Endometrial microvascular endothelial cells (primary cell): Measurements from ENCODE around the gene HCRTR1. TPM values are rescaled to one million over a fixed set of nuclear protein-coding genes. Genes with fewer than 3 reads are reported as not detected.

Source experiments
- in situ Hi-C: cut with HindIII; loops from 2 replicates; pipeline ENCODE4 v1.10.0; 2017; ENCODE audit warnings: low sequenced_read_pairs, low pct_unique_long_range_greater_than_20kb; ENCODE audit errors: inconsistent ontology term
- total RNA-seq: library from RNA; depleted of rRNA; stranded (reverse); fragments of >200 nt; gene quantifications from one replicate; pipeline ENCODE4 v1.2.3, GENCODE V29; 2015; ENCODE audit errors: inconsistent ontology term

Gene HCRTR1
- total RNA-seq, 1 donor from 2014 or later = not detected

DNA sequence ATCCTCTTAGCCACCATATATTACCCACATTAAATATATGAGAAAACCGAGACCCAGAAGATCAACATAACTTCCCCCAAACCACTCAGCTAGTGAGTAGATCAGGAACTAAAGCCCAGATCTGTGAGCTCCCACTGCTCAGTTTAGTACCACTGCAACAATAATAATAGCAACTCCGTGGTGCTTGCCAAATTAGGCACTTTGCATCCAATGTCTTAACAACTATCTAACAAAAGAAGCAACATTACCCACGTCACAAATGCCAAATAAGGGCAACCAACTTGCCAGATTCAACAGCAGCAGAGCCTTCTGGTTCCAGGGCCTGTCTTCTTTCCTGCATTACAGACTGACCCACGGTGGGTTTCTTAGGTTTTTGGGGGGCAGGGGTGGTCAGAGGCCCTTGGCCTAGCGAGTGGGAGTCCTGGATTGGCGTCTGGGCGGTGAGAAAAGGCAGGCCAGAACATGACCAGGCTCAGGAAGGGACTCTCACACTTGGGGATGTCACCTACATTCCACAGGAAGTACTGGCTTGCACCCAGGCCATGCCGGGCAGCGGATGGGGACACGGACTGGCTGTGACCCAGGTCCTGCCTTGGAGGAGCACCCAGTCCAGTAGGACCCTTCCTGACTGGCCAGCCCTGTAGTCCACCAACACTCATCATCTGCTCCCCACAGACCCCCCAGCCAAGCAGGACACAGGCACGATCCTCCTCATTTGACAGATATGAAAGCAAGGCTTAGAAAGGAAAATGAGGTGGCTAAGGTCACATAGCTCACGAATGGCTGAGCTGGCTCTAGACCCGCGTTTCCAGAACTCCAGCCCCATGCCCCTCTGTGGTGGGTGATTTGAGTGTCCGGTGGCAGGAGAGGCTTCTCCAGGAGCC lies 4.6 kb downstream of the HCRTR1 start:
- in situ Hi-C loops = no loop called here

DNA sequence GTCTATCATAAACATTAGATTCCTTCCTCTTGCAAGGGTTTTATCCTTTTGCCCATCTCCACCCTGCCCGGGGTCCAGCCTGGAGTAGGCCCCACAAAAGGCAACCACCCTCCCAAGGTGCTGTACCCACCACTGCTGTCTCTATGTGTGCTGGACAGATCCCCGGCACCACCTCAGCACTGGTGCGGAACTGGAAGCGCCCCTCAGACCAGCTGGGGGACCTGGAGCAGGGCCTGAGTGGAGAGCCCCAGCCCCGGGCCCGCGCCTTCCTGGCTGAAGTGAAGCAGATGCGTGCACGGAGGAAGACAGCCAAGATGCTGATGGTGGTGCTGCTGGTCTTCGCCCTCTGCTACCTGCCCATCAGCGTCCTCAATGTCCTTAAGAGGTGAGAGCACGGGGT lies 5.9 kb downstream of the HCRTR1 start:
- in situ Hi-C loops = no loop called here

DNA sequence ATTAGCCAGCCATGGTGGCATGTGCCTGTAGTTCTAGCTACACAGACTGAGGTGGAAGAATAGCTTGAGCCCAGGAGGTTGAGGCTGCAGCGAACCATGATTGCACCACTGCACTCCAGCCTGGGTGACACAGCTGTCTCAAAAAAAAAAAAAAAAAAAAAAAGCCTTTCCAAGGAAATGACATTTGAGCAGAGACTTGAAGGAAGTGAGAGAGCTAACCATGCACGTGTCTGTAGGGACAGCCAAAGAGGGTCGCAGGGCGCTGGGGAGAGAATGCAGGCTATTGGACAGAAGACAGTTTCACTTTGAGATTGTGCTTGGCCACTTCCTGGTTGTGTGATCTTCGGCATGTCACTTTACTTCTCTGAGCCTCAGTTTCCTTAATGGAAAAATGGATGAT lies 6.8 kb downstream of the HCRTR1 start:
- in situ Hi-C loops = no loop called here

DNA sequence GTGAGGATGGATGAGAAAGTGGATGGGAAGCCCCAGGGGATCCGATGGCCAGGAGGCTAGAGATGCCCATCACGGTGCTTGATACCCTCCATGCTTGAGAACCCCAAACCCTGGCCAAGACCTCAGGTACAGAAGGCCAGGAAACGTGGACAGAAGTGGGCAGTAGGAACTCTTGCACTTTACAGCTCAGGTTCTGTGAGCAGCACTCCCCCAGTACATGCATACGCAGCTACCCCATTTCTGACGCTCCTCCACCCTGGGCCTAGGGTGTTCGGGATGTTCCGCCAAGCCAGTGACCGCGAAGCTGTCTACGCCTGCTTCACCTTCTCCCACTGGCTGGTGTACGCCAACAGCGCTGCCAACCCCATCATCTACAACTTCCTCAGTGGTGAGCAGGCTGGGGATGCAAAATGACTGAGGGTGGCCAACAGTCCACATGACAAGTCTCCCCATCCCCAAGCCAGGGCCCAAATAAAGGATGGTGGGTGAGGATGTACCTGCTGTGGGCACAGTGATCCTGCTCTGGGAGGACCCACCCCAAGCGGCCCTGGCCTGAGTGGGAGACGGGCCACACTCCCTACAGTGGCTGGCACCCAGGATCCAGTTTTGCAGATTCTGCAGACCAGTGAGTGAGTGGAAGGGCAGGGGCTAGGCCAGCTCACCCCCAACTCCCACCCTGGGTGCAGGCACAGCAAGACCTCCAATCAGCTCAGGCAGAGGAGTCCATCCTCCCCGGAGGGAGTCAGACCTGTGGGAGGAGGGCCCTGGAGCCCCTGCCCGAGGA lies 7.4 kb downstream of the HCRTR1 start:
- in situ Hi-C loops = no loop called here

DNA sequence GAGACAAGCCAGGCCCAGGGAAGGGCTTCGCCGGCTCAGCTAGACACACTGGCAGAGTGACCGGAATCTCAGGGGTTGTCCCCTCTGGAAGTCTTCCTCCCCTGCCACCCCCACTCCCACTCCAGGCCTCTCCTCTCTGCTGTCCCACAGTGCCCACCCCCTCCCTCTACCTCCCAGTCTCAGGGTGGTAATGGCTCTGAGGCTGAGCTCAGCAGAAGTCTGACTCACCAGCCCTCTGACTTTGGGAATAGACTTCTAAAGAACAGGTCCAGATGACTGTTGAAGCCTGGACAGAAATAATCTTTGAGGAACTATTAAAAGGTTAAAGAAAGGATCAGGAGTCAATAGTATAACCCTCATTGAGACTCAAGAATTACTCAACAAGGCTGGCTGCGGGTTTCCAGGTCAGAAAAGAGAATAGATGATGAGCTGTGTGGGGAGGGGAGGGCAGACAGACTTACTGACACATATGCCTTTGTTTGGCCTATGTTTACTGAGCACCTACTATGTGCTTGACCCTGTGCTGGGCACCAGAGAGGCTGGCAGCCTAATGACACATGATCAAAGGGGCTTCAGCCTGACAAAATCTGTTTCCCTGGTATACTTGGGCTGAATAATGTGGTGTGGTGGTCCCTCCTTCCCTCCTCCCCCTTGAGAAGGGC lies 8.2 kb downstream of the HCRTR1 start:
- in situ Hi-C loops = no loop called here

DNA sequence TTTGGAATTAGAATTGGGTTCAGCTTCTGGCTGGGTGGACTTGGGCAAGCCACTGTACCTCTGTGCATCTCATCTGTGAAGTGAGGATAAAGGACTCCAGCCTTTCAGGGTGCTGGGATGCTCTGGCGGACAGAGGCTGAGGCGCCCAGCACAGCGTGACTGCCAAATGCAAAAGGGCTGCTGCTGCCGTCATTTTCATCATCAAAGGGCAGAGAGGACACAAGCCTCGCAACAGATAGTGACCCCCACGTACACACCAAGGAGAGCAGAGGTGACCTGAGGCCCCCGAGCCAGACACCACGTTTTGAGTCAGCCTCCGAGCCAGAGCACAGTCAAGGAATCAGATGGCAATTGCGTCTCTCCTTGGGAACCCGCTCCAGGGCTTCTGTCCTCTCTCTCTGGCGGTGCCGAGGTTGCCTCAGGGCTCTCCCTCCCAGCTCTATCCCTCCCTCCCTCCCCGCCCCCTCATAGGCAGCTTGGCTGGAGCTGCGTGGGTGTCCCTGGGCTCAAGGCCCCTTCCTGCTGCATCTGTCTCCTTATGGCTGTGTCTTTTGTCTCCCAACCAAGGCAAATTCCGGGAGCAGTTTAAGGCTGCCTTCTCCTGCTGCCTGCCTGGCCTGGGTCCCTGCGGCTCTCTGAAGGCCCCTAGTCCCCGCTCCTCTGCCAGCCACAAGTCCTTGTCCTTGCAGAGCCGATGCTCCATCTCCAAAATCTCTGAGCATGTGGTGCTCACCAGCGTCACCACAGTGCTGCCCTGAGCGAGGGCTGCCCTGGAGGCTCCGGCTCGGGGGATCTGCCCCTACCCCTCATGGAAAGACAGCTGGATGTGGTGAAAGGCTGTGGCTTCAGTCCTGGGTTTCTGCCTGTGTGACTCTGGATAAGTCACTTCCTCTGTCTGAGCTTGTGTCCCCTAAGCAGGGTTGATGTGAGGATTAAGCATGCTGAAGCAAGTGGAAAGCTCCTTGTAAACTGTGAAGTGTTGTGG lies 9.0 kb downstream of the HCRTR1 start:
- in situ Hi-C loops = no loop called here

DNA sequence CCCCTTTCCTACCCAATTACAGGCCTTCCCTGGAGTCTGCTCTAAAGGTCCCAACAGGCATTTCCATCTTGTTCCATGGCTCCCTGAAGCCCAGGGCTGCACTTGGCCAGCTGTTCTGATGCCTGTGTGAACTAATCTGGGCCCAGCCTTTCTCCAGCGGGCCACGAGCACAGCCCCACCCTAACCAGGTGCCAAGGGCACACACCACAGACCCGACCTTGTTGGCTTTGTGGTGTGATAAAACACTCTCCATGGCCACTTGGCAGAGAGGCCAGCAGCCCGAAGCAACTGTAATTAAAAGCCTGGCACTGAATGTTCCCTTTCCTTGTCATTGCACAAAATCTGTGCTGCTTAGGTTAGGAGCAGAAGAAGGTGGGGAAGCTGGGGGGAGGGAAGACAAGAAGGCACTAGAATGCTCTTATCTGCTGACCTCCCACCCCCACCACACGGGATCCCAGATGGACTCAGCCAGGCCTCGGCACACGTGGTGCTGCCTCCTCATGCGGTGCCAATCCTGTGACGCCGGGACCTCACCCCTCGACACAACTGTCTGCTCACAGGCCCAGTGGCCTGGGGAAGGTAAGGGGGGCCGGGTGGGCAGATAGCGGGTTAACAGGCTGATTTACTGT lies 9.9 kb downstream of the HCRTR1 start:
- in situ Hi-C loops = no loop called here

DNA sequence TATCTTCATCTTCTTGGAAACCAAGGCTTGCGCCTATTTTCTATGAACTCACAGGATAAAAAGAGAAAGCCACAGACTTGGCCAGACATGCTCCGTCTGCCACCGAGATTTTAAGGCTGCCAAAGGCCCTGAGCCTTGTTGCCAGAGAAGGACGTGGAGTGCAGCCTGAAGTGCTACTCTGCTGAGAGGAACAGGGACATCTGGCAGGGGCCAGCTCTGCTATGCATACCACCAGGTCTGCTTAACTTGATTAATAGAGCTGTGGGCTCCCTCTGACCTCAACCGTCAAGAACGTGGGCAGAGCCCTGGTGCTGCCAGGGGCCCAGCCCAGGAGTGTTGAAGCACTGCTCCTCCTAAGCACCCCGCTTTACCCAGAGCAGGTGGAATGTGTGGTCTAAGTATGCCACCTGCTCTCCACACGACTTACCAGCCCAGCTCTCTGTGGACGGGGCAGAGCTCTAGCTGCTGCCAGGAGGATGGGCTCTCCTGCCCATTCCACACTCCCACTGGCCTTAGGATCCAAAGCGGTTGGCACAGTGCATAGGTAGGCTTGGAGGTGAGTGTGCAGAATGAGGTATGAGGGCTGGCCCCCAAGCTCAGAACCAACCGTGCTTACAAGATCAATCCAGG lies 10.6 kb downstream of the HCRTR1 start:
- in situ Hi-C loops = no loop called here

DNA sequence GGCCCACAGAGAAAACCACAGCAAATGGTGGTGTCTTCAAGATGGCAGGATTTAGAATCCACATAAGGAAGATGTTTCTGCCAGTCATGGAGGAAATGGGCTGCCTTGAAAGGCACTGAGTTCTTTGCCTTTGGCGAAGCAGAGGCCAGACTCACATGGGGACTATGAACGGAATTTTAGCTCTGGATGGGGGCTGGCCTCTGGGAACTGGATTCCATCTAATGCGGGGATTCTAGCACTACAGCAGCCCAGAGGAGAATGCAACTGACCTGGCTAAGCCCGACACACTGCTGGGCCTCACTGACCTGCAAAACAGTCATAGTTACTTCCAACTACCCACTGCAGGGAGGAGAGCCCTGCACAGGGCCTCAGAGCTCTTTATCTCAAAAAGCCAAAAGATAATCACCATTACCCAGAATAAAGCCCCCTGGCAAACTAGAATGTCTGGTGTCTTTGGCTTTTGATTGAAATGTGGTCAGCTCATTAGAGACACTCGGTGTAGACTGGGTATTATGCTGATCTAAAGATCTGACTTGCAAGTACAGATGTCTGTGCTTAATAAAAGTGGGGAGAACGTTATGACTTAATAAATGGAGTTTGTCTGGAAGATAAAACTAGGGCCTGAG lies 11.6 kb downstream of the HCRTR1 start:
- in situ Hi-C loops = no loop called here

DNA sequence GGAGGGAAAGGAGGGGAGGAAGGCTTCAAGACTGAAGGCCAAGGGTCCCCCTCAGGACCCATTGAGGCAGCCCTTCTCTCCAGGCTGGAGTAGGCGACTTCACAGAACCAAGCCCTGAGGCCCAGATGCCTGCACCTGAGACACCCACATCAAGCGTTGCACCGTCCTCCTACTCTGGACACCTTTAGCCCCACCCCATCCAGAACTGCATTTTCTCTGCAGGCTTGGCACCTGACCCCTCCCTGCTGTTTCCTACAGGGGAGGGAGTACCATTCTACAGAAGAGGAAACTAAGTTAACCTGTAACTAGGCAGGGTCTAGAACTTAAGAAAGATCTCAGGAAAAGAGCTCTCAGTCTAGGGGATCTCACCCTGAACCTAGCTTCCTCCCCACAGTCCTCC lies 15.2 kb downstream of the HCRTR1 start:
- in situ Hi-C loops = no loop called here

DNA sequence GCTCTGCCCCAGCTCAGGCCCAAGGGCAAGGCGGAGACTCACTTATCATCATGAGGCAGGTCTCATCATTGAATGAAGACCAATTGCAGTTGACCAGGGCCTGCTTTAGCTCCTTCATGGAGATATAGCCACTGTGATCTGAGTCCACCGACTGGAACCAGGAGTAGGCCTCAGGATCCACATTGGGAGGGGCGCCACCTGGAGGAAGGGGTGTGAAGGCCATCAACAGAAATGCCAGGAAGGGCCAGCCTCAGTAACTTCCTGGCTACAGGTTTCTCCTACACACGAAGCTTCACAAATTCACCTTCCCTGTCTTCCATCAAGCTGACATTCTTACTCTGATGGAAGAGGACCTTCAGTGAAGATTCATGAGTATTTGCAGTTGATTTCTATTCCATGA lies 15.6 kb downstream of the HCRTR1 start:
- in situ Hi-C loops = no loop called here

DNA sequence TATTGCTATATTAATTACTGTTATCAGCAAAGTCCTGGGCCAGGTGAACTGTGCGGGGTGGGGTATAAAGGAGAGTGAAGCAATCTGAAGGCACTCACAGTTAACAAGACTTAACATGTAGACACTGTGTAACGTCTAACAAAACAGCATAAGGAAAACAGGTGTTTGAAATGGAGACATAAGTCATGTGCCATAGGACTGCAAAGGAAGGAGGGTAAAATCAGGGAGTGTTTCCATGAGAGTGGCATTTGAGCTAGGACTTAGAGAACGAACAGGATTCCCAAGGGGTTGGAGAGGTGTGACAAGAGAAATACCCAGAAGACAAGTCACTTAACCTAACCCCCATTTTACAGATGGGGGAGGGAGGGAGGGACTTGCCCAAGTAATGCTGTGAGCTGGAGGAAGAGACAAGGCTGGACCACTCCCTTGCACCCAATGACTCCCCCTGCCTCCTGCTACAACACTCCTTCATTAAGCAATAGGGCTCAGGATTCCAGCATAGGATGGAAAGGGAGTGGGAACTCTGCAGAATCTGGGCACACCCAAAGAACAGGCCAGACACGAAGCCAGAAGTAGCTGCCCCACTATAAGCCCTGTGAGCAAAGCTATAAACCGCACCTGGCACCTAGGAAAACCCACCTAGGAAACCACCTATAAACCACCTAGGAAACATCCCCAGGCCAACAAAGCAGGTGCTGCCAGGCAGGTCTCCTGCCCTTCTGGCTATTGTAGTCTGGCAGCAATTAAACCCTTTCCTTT lies 20.6 kb downstream of the HCRTR1 start:
- in situ Hi-C loops = no loop called here

DNA sequence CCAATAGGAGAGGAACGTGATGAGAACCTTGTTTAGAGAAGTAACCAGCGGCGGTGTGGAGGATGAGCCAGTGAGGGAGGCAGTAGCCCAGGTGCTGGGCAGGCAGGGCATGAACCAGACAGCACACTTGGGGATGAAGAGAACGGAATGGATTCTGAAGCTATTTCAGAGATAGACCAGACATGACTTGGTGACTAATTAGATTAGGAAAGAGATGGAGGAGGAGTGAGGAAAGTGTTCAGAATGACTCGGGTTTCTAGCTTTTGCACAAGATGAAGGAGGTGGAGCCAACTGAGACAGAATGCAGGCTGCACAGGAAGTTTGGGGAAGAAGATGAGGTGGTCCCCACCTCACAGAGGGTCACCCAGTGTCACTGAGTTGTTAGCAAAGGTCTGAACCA lies 22.1 kb downstream of the HCRTR1 start:
- in situ Hi-C loops = no loop called here

DNA sequence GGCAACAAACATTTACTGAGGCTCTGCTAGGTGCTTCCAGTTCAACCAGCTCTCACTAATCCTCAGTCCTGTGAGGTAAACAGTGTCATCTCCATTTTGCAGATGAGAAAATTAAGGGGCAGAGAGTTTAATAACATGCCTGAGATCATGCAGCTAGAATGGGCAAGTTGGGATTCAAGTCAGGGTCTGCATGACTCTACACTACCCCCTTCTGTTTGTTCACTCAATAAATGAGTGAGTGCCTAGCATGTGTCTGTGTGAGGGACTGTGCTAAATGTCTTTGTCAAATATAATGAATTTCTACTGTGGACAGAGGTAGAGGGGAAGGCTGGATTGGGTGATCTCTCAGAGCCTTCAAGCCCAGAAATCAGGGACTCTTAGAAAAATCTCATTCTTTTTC lies 22.7 kb downstream of the HCRTR1 start:
- in situ Hi-C loops = no loop called here

DNA sequence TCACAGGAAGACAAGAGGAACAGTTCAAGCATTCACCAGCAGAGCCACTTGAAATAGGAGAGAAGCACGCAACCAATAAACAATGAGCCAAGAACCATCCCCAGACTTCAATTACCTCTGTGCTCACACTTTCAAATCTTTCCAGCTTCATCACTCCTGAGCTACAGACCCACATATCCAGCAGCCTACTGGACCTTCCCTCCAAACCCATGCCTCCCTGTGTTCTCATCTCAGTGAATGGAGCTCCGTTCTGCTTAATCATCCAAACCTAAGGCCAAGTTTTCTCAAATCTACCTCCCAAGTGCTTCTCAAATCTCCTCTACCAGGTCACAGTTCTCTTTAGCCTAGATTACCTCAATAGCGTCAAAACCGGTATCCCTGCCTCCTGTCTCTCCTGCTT lies 23.5 kb downstream of the HCRTR1 start:
- in situ Hi-C loops = no loop called here

DNA sequence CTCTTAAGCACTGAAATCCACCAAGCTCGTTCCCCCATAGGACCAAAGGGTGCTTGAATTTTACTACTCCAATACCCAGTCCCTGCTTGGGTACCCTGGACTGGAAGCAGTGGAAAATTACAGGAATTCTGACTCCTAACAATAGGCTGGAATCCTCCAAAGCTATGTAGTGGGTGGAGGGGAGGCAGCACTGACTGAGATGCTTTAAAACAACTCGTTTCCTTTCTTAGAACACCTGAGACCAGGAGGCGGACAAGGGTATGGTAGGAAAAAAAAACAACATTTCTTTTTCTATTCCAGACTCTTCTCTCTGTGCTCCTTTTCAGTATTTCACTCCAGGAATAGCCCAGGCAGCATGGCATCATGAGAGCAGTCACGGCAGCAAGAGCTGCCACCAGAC lies 24.9 kb downstream of the HCRTR1 start:
- in situ Hi-C loops = no loop called here

DNA sequence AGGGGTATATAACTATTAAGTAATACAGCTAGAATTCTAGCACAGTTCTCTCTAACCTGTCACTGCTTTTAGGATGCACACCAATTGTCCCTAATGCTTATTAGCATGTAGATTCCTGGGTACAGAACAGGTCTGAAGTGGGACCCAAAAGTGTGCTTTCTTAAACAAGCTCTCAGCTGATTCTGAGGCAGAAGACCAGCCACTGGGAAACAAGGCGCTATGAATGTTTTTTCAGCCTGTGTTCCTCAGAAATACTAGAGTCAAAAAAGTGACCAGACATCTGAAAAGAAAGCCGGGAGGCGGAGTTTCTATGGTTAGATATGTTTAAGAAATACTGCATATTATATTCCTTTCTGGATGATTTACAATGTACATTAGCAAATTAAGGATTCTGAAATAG lies 25.4 kb downstream of the HCRTR1 start:
- in situ Hi-C loops = no loop called here
